K562 (cell line): ENCODE data around the gene PDZRN4. TPM values are rescaled to one million over a fixed set of nuclear protein-coding genes. Genes with fewer than 3 reads are reported as not detected.

Source experiments
- E2F6 ChIP-seq, 2 experiments: IDR thresholded peaks; 2 replicates each; pipeline ENCODE4 v1.6.1; 2011; ENCODE audit warnings: borderline replicate concordance in 1 of 2, control low read depth in 1 of 2, low read depth in 1 of 2, low read length in 1 of 2, mild to moderate bottlenecking in 1 of 2, mixed read lengths in 1 of 2, moderate library complexity in 1 of 2; ENCODE audit not compliant: insufficient read depth in 1 of 2, insufficient read length in 1 of 2, poor library complexity in 1 of 2, severe bottlenecking in 1 of 2; ENCODE audit errors: extremely low read depth in 1 of 2
- HDAC3 ChIP-seq: fragments of 450-650 bp; IDR thresholded peaks from 2 replicates; pipeline ENCODE4 v1.6.1; 2018; ENCODE audit warnings: borderline replicate concordance, mild to moderate bottlenecking, moderate library complexity; ENCODE audit not compliant: partially characterized antibody
- HMBOX1 ChIP-seq: sonication (generic); IDR thresholded peaks from 2 replicates; pipeline ENCODE4 v1.6.1; 2016
- KAT7 ChIP-seq: sonication (generic); formaldehyde crosslinking; IDR thresholded peaks from 2 replicates; pipeline ENCODE4 v1.8.0; 2022; ENCODE audit warnings: missing genetic modification reagents, mild to moderate bottlenecking, borderline replicate concordance
- NELFE ChIP-seq: IDR thresholded peaks from 2 replicates; pipeline ENCODE4 v1.6.1; 2011; ENCODE audit warnings: mild to moderate bottlenecking; ENCODE audit not compliant: insufficient read depth, insufficient read length
- ZNF449 ChIP-seq: fragments of 250-450 bp; sonication (Bioruptor Pico); IDR thresholded peaks from 2 replicates; pipeline ENCODE4 v1.8.0; 2022; ENCODE audit warnings: moderate library complexity, mild to moderate bottlenecking, inconsistent platforms
- polyA plus RNA-seq, 8 experiments: library from polyadenylated mRNA; depleted of rRNA in 4 of 8; stranded (reverse) in 5 of 8; unstranded in 3 of 8; fragments of >200 nt; fragmentation: Nextera tagmentation in 2 of 8; fragmentation: Illumina TruSeq in 1 of 8; extraction: Ambion mirVana in 2 of 8; extraction: Trizol in 1 of 8; gene quantifications; 2 replicates each; pipeline versions ENCODE4 v1.2.1 to v1.2.3, GENCODE V29; 2011 to 2014; ENCODE audit warnings: inconsistent platforms in 1 of 8, missing spikeins in 1 of 8
- total RNA-seq, 7 experiments: library from RNA; depleted of rRNA in 6 of 7; stranded (reverse); fragments of >200 nt in 6 of 7; fragmentation: Illumina TruSeq in 2 of 7; extraction: Trizol in 2 of 7; gene quantifications; 2 replicates each; pipeline versions ENCODE4 v1.2.1 to v1.2.3, GENCODE V29; 2011 to 2021; ENCODE audit warnings: low replicate concordance in 1 of 7

PDZRN4 gene
- total and polyA plus RNA-seq, 9 of the 15 experiments (the other 6 are each of a cell fraction or from before 2014, with no cell fraction given), result not detected

- TF ChIP-seq HMBOX1, result no peak
- no peak for TF ChIP-seq E2F6 (IDR thresholded peaks at IDR 0.05; ENCODE audit: borderline replicate concordance in 1 of 2, extremely low read depth in 1 of 2, insufficient read depth in 1 of 2, insufficient read length in 1 of 2, low read depth in 1 of 2, low read length in 1 of 2, poor library complexity in 1 of 2, severe bottlenecking in 1 of 2)
- no peak for TF ChIP-seq HDAC3
- TF ChIP-seq NELFE, result no peak
- TF ChIP-seq KAT7 (CRISPR knock-in tag), result no peak
- no peak for TF ChIP-seq ZNF449 (CRISPR knock-in tag)
These were observed 255.6 kb downstream of the PDZRN4 start (continued) for GRCh38 chr12:41443690-41444089.
